HepG2 (cell line): Measurements from ENCODE around the gene PRDX6. TPM values are rescaled to one million over a fixed set of nuclear protein-coding genes. Genes with fewer than 3 reads are reported as not detected.

Experiments
- ATF7 ChIP-seq, 2 experiments: fragments of 450-650 bp in 1 of 2; sonication (generic) in 1 of 2; formaldehyde crosslinking in 1 of 2; IDR thresholded peaks; 2 replicates each; pipeline versions ENCODE4 v1.4.0 to v1.6.1; 2016 to 2020; ENCODE audit warnings: antibody characterized with exemption in 1 of 2, mild to moderate bottlenecking in 1 of 2, missing genetic modification reagents in 1 of 2
- BRCA1 ChIP-seq: sonication (generic); formaldehyde crosslinking; IDR thresholded peaks from 2 replicates; pipeline ENCODE4 v1.4.0; 2020; ENCODE audit warnings: missing genetic modification reagents
- KAT2B ChIP-seq: fragments of 150-350 bp; IDR thresholded peaks from 2 replicates; pipeline ENCODE4 v1.6.1; 2014; ENCODE audit warnings: low read depth, low read length, borderline replicate concordance
- MAZ ChIP-seq, 2 experiments: sonication (generic) in 1 of 2; formaldehyde crosslinking in 1 of 2; IDR thresholded peaks; 2 replicates each; pipeline versions ENCODE4 v1.5.0 to v1.6.1; 2012 to 2020; ENCODE audit warnings: low read depth in 2 of 2, mild to moderate bottlenecking in 2 of 2, borderline replicate concordance in 1 of 2, improper control_type of control experiment in 1 of 2, low read length in 1 of 2, missing genetic modification reagents in 1 of 2, moderate library complexity in 1 of 2
- MXI1 ChIP-seq: IDR thresholded peaks from 3 replicates; pipeline ENCODE4 v1.6.1; 2012; ENCODE audit warnings: low read depth, low read length, inconsistent platforms, borderline replicate concordance
- NFIC ChIP-seq: IDR thresholded peaks from 2 replicates; pipeline ENCODE4 v1.6.1; 2012; ENCODE audit warnings: mild to moderate bottlenecking, low read length, inconsistent platforms
- PBX3 ChIP-seq: sonication (generic); formaldehyde crosslinking; IDR thresholded peaks from 2 replicates; pipeline ENCODE4 v1.8.1; 2023; ENCODE audit warnings: missing genetic modification reagents, inconsistent platforms, borderline replicate concordance
- SCMH1 ChIP-seq: sonication (generic); formaldehyde crosslinking; IDR thresholded peaks from 2 replicates; pipeline ENCODE4 v1.9.0; 2021; ENCODE audit warnings: missing genetic modification reagents, mild to moderate bottlenecking, borderline replicate concordance
- SYNCRIP ChIP-seq: fragments of 200-400 bp; formaldehyde crosslinking; IDR thresholded peaks from 2 replicates; pipeline ENCODE4 v1.6.1; 2018; ENCODE audit warnings: mild to moderate bottlenecking, low read depth, low read length; ENCODE audit not compliant: insufficient read depth
- TCF7 ChIP-seq: sonication (generic); IDR thresholded peaks from 2 replicates; pipeline ENCODE4 v1.6.1; 2016; ENCODE audit warnings: antibody characterized with exemption, low read depth
- TOE1 ChIP-seq: sonication (generic); formaldehyde crosslinking; IDR thresholded peaks from 2 replicates; pipeline ENCODE4 v1.4.0; 2020; ENCODE audit warnings: mild to moderate bottlenecking, missing genetic modification reagents
- ZFX ChIP-seq: sonication (generic); formaldehyde crosslinking; IDR thresholded peaks from 2 replicates; pipeline ENCODE4 v1.4.0; 2020; ENCODE audit warnings: mild to moderate bottlenecking, low read depth, missing genetic modification reagents, moderate library complexity
- ZFY ChIP-seq: sonication (generic); formaldehyde crosslinking; IDR thresholded peaks from 2 replicates; pipeline ENCODE4 v1.4.0; 2020; ENCODE audit warnings: missing genetic modification reagents
- ZNF263 ChIP-seq: sonication (generic); formaldehyde crosslinking; IDR thresholded peaks from 2 replicates; pipeline ENCODE4 v1.4.0; 2020; ENCODE audit warnings: missing genetic modification reagents
- ZNF546 ChIP-seq: sonication (generic); formaldehyde crosslinking; conservative IDR thresholded peaks from 2 replicates; pipeline ENCODE4 v1.8.1; 2023; ENCODE audit warnings: mild to moderate bottlenecking, missing genetic modification reagents
- ZNF749 ChIP-seq: sonication (generic); formaldehyde crosslinking; IDR thresholded peaks from 2 replicates; pipeline ENCODE4 v1.8.0; 2022; ENCODE audit warnings: mild to moderate bottlenecking, missing genetic modification reagents, moderate library complexity, borderline replicate concordance
- polyA plus RNA-seq, 8 experiments: library from polyadenylated mRNA; depleted of rRNA in 3 of 8; stranded (reverse) in 7 of 8; unstranded in 1 of 8; fragments of >200 nt; fragmentation: Illumina TruSeq in 4 of 8; extraction: Trizol in 4 of 8; gene quantifications; 2 replicates each; pipeline versions ENCODE4 v1.2.1 to v1.2.3, GENCODE V29; 2011 to 2016; ENCODE audit warnings: low read depth in 4 of 8, missing spikeins in 1 of 8, mixed read lengths in 1 of 8; ENCODE audit not compliant: insufficient read depth in 1 of 8
- total RNA-seq, 5 experiments: library from RNA; depleted of rRNA; stranded (reverse); fragments of >200 nt; fragmentation: Illumina TruSeq; extraction: Trizol; gene quantifications; 2 replicates each; pipeline ENCODE4 v1.2.3, GENCODE V29; 2016; ENCODE audit warnings: low read depth in 1 of 5
- TF ChIP-seq, protein P1 (sequence below): sonication (generic); formaldehyde crosslinking; IDR thresholded peaks from 2 replicates; pipeline ENCODE4 v1.4.0; 2020; ENCODE audit warnings: low read depth, missing genetic modification reagents
- TF ChIP-seq, protein P2 (sequence below): sonication (generic); formaldehyde crosslinking; IDR thresholded peaks from 2 replicates; pipeline ENCODE4 v1.5.0; 2020; ENCODE audit warnings: mild to moderate bottlenecking, low read depth, missing genetic modification reagents, borderline replicate concordance

Gene PRDX6
- total and polyA plus RNA-seq, 2 of the 13 experiments (the other 11 are each of a cell fraction or from before 2014, with no cell fraction given) = 224 to 309 TPM

GRCh38 chr1:173476665-173477285, 360 bp upstream of the PRDX6 start (continued):
- TF ChIP-seq, protein P1, sequence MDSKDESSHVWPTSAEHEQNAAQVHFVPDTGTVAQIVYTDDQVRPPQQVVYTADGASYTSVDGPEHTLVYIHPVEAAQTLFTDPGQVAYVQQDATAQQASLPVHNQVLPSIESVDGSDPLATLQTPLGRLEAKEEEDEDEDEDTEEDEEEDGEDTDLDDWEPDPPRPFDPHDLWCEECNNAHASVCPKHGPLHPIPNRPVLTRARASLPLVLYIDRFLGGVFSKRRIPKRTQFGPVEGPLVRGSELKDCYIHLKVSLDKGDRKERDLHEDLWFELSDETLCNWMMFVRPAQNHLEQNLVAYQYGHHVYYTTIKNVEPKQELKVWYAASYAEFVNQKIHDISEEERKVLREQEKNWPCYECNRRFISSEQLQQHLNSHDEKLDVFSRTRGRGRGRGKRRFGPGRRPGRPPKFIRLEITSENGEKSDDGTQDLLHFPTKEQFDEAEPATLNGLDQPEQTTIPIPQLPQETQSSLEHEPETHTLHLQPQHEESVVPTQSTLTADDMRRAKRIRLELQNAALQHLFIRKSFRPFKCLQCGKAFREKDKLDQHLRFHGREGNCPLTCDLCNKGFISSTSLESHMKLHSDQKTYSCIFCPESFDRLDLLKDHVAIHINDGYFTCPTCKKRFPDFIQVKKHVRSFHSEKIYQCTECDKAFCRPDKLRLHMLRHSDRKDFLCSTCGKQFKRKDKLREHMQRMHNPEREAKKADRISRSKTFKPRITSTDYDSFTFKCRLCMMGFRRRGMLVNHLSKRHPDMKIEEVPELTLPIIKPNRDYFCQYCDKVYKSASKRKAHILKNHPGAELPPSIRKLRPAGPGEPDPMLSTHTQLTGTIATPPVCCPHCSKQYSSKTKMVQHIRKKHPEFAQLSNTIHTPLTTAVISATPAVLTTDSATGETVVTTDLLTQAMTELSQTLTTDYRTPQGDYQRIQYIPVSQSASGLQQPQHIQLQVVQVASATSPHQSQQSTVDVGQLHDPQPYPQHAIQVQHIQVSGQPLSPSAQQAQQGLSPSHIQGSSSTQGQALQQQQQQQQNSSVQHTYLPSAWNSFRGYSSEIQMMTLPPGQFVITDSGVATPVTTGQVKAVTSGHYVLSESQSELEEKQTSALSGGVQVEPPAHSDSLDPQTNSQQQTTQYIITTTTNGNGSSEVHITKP (CRISPR knock-in tag) = no peak
- TF ChIP-seq PBX3 (CRISPR knock-in tag) (no peak), ZFY (peak; percentile 7; the same call in 1 of the 2 replicates), ZNF263 (CRISPR knock-in tag) (no peak), ZNF749 (no peak), ZNF546 (CRISPR knock-in tag) (no peak; the same call in 1 of the 2 replicates), TOE1 (no peak), BRCA1 (CRISPR knock-in tag) (0 out of 2 replicates have a peak, but pooled peaks have one; percentile 16), SYNCRIP (no peak), ATF7 (IDR thresholded peaks at IDR 0.05) (no peak), ATF7 (CRISPR knock-in tag; IDR thresholded peaks at IDR 0.05) (no peak), KAT2B (no peak), MAZ (IDR thresholded peaks at IDR 0.05; ENCODE audit: borderline replicate concordance, low read depth, low read length) (0 out of 2 replicates have a peak, but pooled peaks have one; percentile 25), MAZ (CRISPR knock-in tag; IDR thresholded peaks at IDR 0.05; ENCODE audit: low read depth) (no peak), NFIC (no peak), MXI1 (peak; percentile 21; the same call in 1 of the 3 replicates), TCF7 (no peak), SCMH1 (no peak), ZFX (CRISPR knock-in tag) (no peak)
- TF ChIP-seq, protein P2, sequence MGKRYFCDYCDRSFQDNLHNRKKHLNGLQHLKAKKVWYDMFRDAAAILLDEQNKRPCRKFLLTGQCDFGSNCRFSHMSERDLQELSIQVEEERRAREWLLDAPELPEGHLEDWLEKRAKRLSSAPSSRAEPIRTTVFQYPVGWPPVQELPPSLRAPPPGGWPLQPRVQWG (CRISPR knock-in tag) = no peak
